Natural killer cell (primary cell): ENCODE results near the gene ZNF750. TPM values are rescaled to one million over a fixed set of nuclear protein-coding genes. Genes with fewer than 3 reads are reported as not detected.

Source experiments
- ATAC-seq, 3 donors: fragments of 150-1000 bp in 2 of 3; fragments of 200-7000 bp in 1 of 3; cut with Tn5 transposase; 1 replicate in 1 of 3; 2 replicates in 2 of 3; pipeline ENCODE4 v1.10.0; 2021; ENCODE audit warnings: mild to moderate bottlenecking in 2 of 3, moderate library complexity in 2 of 3
- DNase-seq, 2 donors: peaks; one replicate each; pipeline versions ENCODE4 v3.0.0 to v3.0.0-alpha.2; 2013 to 2021; ENCODE audit warnings: mixed read lengths in 1 of 2
- H3K27ac ChIP-seq: one replicate; pipeline ENCODE4 v1.5.1; 2013; ENCODE audit warnings: mild to moderate bottlenecking, low read length
- H3K27me3 ChIP-seq: one replicate; pipeline ENCODE4 v1.6.1; 2013; ENCODE audit warnings: low read length; ENCODE audit not compliant: control insufficient read depth, insufficient read depth
- H3K36me3 ChIP-seq: one replicate; pipeline ENCODE4 v1.6.1; 2013; ENCODE audit warnings: low read length; ENCODE audit not compliant: control insufficient read depth, insufficient read depth
- H3K4me1 ChIP-seq: one replicate; pipeline ENCODE4 v1.6.1; 2013; ENCODE audit warnings: low read length; ENCODE audit not compliant: control insufficient read depth, insufficient read depth
- H3K4me3 ChIP-seq: one replicate; pipeline ENCODE4 v1.5.1; 2013; ENCODE audit warnings: low read length
- H3K9me3 ChIP-seq: one replicate; pipeline ENCODE4 v1.6.1; 2013; ENCODE audit warnings: low read length; ENCODE audit not compliant: control insufficient read depth, insufficient read depth
- H3K27ac Mint-ChIP-seq, 2 donors: one replicate each; pipeline ENCODE4 v1.8.0; 2022; ENCODE audit warnings: mild to moderate bottlenecking in 2 of 2, mixed read lengths in 2 of 2, moderate library complexity in 1 of 2
- H3K27me3 Mint-ChIP-seq, 2 donors: one replicate each; pipeline ENCODE4 v1.8.0; 2022; ENCODE audit warnings: low read depth in 2 of 2, mixed read lengths in 2 of 2
- H3K36me3 Mint-ChIP-seq: one replicate; pipeline ENCODE4 v1.8.0; 2022; ENCODE audit warnings: mixed read lengths
- H3K4me1 Mint-ChIP-seq, 2 donors: one replicate each; pipeline ENCODE4 v1.8.0; 2022; ENCODE audit warnings: mixed read lengths in 2 of 2
- H3K4me3 Mint-ChIP-seq: one replicate; pipeline ENCODE4 v1.8.0; 2022; ENCODE audit warnings: mild to moderate bottlenecking, moderate library complexity, mixed read lengths
- H3K9me3 Mint-ChIP-seq, 2 donors: one replicate each; pipeline ENCODE4 v1.8.0; 2022; ENCODE audit warnings: mixed read lengths in 2 of 2
- CTCF ChIP-seq: fragments of 200-600 bp; IDR thresholded peaks from one replicate; pipeline ENCODE4 v1.8.0; 2022; ENCODE audit warnings: antibody characterized with exemption
- WGBS: methylation state at CpG from one replicate; pipeline ENCODE4 v1.1.7; 2013; ENCODE audit warnings: missing lambda C conversion rate; ENCODE audit not compliant: insufficient coverage; 5-methylcytosine and 5-hydroxymethylcytosine counted together
- intact Hi-C: fragments of 100-400 bp; cut with micrococcal nuclease; formaldehyde crosslinking; loops from one replicate; pipeline ENCODE4 v1.14.2; 2022
- total RNA-seq, 4 donors: library from RNA; stranded (reverse); fragments of 120-200 nt in 1 of 4; gene quantifications; one replicate each; pipeline versions ENCODE4 v1.2.3 to v1.2.4, GENCODE V29; 2013 to 2022

ZNF750 gene
- total RNA-seq, 3 donors from 2014 or later (not counting 1 experiment from before 2014, with no cell fraction given) = not detected

- no peak for DNase-seq
- ATAC-seq = no peak
- H3K27ac ChIP-seq = no peak overlapping the region
- H3K27me3 ChIP-seq = no peaks in the 10 kb centered on the region
- H3K27me3 Mint-ChIP-seq = no peaks in the 10 kb centered on the region
- H3K4me3 ChIP-seq = no peak overlapping the region
- no peaks in the 10 kb centered on the region for H3K36me3 Mint-ChIP-seq
- TF ChIP-seq CTCF = no peak
- intact Hi-C loops = no loop called here
- peaks cover 0 to 9% of the 10 kb centered on the region in 2 donors for H3K4me1 Mint-ChIP-seq
- peaks cover 12% of the 10 kb centered on the region for H3K36me3 ChIP-seq
- no peaks in the 10 kb centered on the region for H3K4me1 ChIP-seq
- H3K9me3 ChIP-seq = no peaks in the 10 kb centered on the region
- H3K9me3 Mint-ChIP-seq = no peaks in the 10 kb centered on the region
- H3K27ac Mint-ChIP-seq = no peak overlapping the region
- no peak overlapping the region for H3K4me3 Mint-ChIP-seq
- WGBS = 93% methylated on average over 22 of the region's 22 CpGs
Measured at GRCh38 chr17:82810644-82811430, 29.0 kb downstream of the ZNF750 start.

- ATAC-seq (no peak), DNase-seq (no peak)
- H3K36me3 ChIP-seq = peaks cover 9% of the 10 kb centered on the region
- intact Hi-C loops = no loop called here
- TF ChIP-seq CTCF = no peak
- H3K27me3 ChIP-seq = no peaks in the 10 kb centered on the region
- Mint-ChIP-seq H3K27ac (no peak overlapping the region), H3K4me1 (no peaks in the 10 kb centered on the region), H3K4me3 (no peak overlapping the region), H3K27me3 (no peaks in the 10 kb centered on the region), H3K36me3 (no peaks in the 10 kb centered on the region), H3K9me3 (no peaks in the 10 kb centered on the region)
- no peaks in the 10 kb centered on the region for H3K9me3 ChIP-seq
- no peaks in the 10 kb centered on the region for H3K4me1 ChIP-seq
- WGBS = 93% methylated on average over 35 of the region's 35 CpGs
- H3K4me3 ChIP-seq = no peak overlapping the region
- no peak overlapping the region for H3K27ac ChIP-seq
Measured at GRCh38 chr17:82808921-82809905, 30.6 kb downstream of the ZNF750 start.

DNA sequence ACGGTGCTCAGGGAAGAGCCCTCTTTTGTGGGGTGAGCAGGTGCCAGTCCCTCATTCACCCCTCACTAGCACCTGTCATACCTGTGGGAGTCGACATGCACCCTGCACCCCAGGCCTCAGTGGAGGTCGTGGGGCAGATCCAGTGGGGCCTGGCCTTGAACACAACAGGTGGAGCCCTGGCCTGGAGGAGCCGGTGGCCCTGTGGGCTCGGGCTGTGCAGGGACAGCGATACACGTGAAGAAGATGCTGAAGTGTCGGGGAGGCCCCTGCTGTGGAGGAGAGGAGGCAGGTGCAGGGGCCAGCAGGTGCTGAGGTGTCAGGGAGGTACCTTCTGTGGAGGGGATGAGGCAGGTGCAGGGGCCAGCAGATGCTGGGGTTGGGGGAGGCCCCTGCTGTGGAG lies 31.8 kb downstream of the ZNF750 start:
- H3K27ac Mint-ChIP-seq = no peak overlapping the region
- no peak overlapping the region for H3K4me3 Mint-ChIP-seq
- TF ChIP-seq CTCF = no peak
- H3K9me3 Mint-ChIP-seq = no peaks in the 10 kb centered on the region
- Histone ChIP-seq H3K9me3 (no peaks in the 10 kb centered on the region), H3K27me3 (no peaks in the 10 kb centered on the region), H3K4me1 (no peaks in the 10 kb centered on the region), H3K27ac (no peak overlapping the region), H3K4me3 (no peak overlapping the region), H3K36me3 (peaks cover 9% of the 10 kb centered on the region)
- WGBS = 94% methylated on average over 8 of the region's 8 CpGs
- ATAC-seq (no peak), DNase-seq (no peak)
- H3K27me3 Mint-ChIP-seq = no peaks in the 10 kb centered on the region
- peaks cover 0 to 5% of the 10 kb centered on the region in 2 donors for H3K4me1 Mint-ChIP-seq
- intact Hi-C loops = no loop called here
- H3K36me3 Mint-ChIP-seq = no peaks in the 10 kb centered on the region
